Adrenal gland (tissue), 5 donors: ENCODE results near the gene ZNF511.

ENCODE experiments used
- CTCF ChIP-seq, 6 experiments: fragments of 450-650 bp in 4 of 6; fragments of 200-600 bp in 2 of 6; sonication (generic) in 1 of 6; IDR thresholded peaks; 1 replicate in 5 of 6; 2 replicates in 1 of 6; pipeline versions ENCODE4 v1.5.1 to v1.8.0; 2016 to 2021; ENCODE audit warnings: antibody characterized with exemption in 6 of 6, mild to moderate bottlenecking in 2 of 6, moderate library complexity in 1 of 6
- POLR2A ChIP-seq, 2 donors: fragments of 450-650 bp; IDR thresholded peaks; one replicate each; pipeline ENCODE4 v1.6.1; 2017; ENCODE audit warnings: antibody characterized with exemption in 2 of 2, mild to moderate bottlenecking in 2 of 2, moderate library complexity in 1 of 2
- donor health status: DM: no; HTN: no; CAD: no.

GRCh38 chr10:133264461-133264860, 44.3 kb upstream of the ZNF511 start:
- TF ChIP-seq CTCF (IDR thresholded peaks at IDR 0.05) (no peak), POLR2A (IDR thresholded peaks at IDR 0.05) (no peak)
